Measurements from ENCODE around the gene KRTAP12-1. TPM values are rescaled to one million over a fixed set of nuclear protein-coding genes. Genes with fewer than 3 reads are reported as not detected.

KRTAP12-1 gene
- total and polyA plus RNA-seq, 2 experiments from 2014 or later: not detected

GRCh38 chr21:44702973-44703730 lies 21.2 kb upstream of the KRTAP12-1 start:
- no peak overlapping the region for H2AFZ ChIP-seq
- H3K27ac ChIP-seq: no peak overlapping the region
- no peak overlapping the region for H3K4me2 ChIP-seq
- 65% methylated on average over 16 of the region's 16 CpGs for WGBS (ENCODE audit: low lambda C conversion rate, missing lambda C conversion rate)
- H3K9me3 ChIP-seq (ENCODE audit: low read depth): no peaks in the 10 kb centered on the region
- peaks cover 3% of the 10 kb centered on the region for H3K4me1 ChIP-seq (ENCODE audit: insufficient read depth)
- no peak overlapping the region for H3K4me3 ChIP-seq
- H3K36me3 ChIP-seq (replicated peaks; ENCODE audit: insufficient read depth, low read depth): no peaks in the 10 kb centered on the region
- H3K79me2 ChIP-seq: no peaks in the 10 kb centered on the region
- TF ChIP-seq, protein P1, sequence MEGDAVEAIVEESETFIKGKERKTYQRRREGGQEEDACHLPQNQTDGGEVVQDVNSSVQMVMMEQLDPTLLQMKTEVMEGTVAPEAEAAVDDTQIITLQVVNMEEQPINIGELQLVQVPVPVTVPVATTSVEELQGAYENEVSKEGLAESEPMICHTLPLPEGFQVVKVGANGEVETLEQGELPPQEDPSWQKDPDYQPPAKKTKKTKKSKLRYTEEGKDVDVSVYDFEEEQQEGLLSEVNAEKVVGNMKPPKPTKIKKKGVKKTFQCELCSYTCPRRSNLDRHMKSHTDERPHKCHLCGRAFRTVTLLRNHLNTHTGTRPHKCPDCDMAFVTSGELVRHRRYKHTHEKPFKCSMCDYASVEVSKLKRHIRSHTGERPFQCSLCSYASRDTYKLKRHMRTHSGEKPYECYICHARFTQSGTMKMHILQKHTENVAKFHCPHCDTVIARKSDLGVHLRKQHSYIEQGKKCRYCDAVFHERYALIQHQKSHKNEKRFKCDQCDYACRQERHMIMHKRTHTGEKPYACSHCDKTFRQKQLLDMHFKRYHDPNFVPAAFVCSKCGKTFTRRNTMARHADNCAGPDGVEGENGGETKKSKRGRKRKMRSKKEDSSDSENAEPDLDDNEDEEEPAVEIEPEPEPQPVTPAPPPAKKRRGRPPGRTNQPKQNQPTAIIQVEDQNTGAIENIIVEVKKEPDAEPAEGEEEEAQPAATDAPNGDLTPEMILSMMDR (IDR thresholded peaks at IDR 0.05; ENCODE audit: poor library complexity): no peak
- TF ChIP-seq EZH2 (IDR thresholded peaks at IDR 0.05; ENCODE audit: borderline replicate concordance) (no peak), EZH2phosphoT487 (IDR thresholded peaks at IDR 0.05; ENCODE audit: low read depth, severe bottlenecking, unreplicated experiment) (no peak)
- no peak for DNase-seq (ENCODE audit: low spot score)
- peaks cover 74% of the 10 kb centered on the region for H3K27me3 ChIP-seq
- no peaks in the 10 kb centered on the region for H3K9me2 ChIP-seq (replicated peaks; ENCODE audit: insufficient read depth)
- no peaks in the 10 kb centered on the region for H4K20me1 ChIP-seq (ENCODE audit: insufficient read depth, poor library complexity, severe bottlenecking)

DNA sequence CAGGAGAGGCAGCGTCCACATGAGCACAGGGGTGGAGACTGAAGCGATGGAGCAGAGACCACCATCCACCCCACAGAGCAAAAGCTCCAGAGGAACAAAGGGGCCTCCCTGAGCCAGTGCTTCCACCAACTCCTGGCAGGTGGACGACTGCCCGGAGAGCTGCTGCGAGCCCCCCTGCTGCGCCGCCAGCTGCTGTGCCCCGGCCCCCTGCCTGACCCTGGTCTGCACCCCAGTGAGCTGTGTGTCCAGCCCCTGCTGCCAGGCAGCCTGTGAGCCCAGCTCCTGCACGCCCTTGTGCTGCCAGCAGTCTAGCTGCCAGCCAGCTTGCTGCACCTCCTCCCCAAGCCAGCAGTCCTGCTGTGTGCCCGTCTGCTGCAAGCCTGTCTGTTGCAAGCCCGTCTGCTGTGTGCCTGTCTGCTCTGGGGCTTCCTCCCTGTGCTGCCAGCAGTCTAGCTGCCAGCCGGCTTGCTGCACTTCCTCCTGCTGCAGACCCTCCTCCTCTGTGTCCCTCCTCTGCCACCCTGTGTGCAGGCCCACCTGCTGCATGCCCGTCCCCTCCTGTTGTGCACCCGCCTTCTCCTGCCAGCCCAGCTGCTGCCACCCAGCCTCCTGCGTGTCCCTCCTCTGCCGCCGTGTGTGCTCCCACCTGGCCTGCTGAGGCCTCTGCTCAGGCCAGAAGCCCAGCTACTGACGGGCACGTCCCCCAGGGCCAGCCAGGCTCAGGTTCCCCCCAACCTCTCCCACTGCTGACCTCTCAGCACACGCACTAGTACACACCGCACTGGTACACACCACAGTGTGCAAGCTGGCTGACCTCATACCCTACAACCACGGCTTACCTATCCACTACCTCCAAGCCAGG lies 20.4 kb upstream of the KRTAP12-1 start:
- Histone ChIP-seq H3K79me2 (no peaks in the 10 kb centered on the region), H3K9me2 (replicated peaks; ENCODE audit: insufficient read depth) (no peaks in the 10 kb centered on the region), H3K4me1 (ENCODE audit: insufficient read depth) (peaks cover 3% of the 10 kb centered on the region), H2AFZ (no peak overlapping the region), H3K4me3 (no peak overlapping the region), H3K36me3 (replicated peaks; ENCODE audit: insufficient read depth, low read depth) (no peaks in the 10 kb centered on the region), H3K4me2 (no peak overlapping the region), H3K9me3 (ENCODE audit: low read depth) (no peaks in the 10 kb centered on the region), H4K20me1 (ENCODE audit: insufficient read depth, poor library complexity, severe bottlenecking) (no peaks in the 10 kb centered on the region), H3K27ac (no peak overlapping the region), H3K27me3 (peaks cover 66% of the 10 kb centered on the region)
- no peak for TF ChIP-seq EZH2phosphoT487 (IDR thresholded peaks at IDR 0.05; ENCODE audit: low read depth, severe bottlenecking, unreplicated experiment)
- no peak for TF ChIP-seq EZH2 (IDR thresholded peaks at IDR 0.05; ENCODE audit: borderline replicate concordance)
- TF ChIP-seq, protein P1 (IDR thresholded peaks at IDR 0.05; ENCODE audit: poor library complexity): no peak
- 82% methylated on average over 15 of the region's 22 CpGs for WGBS (ENCODE audit: low lambda C conversion rate, missing lambda C conversion rate)
- DNase-seq (ENCODE audit: low spot score): no peak

DNA sequence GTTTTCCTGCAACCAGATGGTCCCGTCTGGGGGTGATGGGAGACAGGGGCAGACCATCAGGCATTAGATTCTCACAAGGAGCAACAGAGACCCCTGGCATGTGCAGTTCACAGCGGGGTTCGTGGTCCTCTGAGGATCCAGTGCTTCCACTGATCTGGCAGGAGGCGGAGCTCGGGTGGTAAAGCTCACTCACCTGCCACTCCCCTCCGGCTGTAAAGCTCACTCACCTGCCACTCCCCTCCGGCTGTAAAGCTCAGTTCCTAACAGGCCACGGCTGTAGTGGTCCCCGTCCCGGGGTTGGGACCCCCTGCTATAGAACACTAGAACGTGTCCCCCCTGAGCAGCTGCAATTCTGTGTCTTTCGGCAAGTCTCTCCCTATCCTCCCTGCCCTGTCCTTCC lies 19.6 kb upstream of the KRTAP12-1 start:
- no peak for DNase-seq (ENCODE audit: low spot score)
- Histone ChIP-seq H4K20me1 (ENCODE audit: insufficient read depth, poor library complexity, severe bottlenecking) (no peaks in the 10 kb centered on the region), H3K4me3 (no peak overlapping the region), H3K4me2 (no peak overlapping the region), H3K9me2 (replicated peaks; ENCODE audit: insufficient read depth) (no peaks in the 10 kb centered on the region), H3K4me1 (ENCODE audit: insufficient read depth) (peaks cover 3% of the 10 kb centered on the region), H3K79me2 (no peaks in the 10 kb centered on the region), H3K9me3 (ENCODE audit: low read depth) (no peaks in the 10 kb centered on the region), H2AFZ (no peak overlapping the region), H3K27ac (no peak overlapping the region), H3K36me3 (replicated peaks; ENCODE audit: insufficient read depth, low read depth) (no peaks in the 10 kb centered on the region), H3K27me3 (peaks cover 58% of the 10 kb centered on the region)
- no peak for TF ChIP-seq EZH2phosphoT487 (IDR thresholded peaks at IDR 0.05; ENCODE audit: low read depth, severe bottlenecking, unreplicated experiment)
- no peak for TF ChIP-seq EZH2 (IDR thresholded peaks at IDR 0.05; ENCODE audit: borderline replicate concordance)
- TF ChIP-seq, protein P1 (IDR thresholded peaks at IDR 0.05; ENCODE audit: poor library complexity): no peak
- 59% methylated on average over 12 of the region's 12 CpGs for WGBS (ENCODE audit: low lambda C conversion rate, missing lambda C conversion rate)
